ENCODE results near the gene TEX22.

Gene TEX22

GRCh38 chr14:105427936-105428485, 29.7 kb downstream of the TEX22 start:
- Histone ChIP-seq H3K36me3 (ENCODE audit: insufficient read depth, low read length) (peaks cover 19% of the 10 kb centered on the region; the same call in 1 of the 2 replicates), H3K27me3 (ENCODE audit: insufficient read depth, low read length, poor library complexity, severe bottlenecking) (no peaks in the 10 kb centered on the region), H3K4me3 (ENCODE audit: low read length, poor library complexity, severe bottlenecking) (no peak overlapping the region), H3K4me1 (ENCODE audit: insufficient read depth, low read length, poor library complexity, severe bottlenecking) (peaks cover 6% of the 10 kb centered on the region), H2AFZ (ENCODE audit: low read length) (no peak overlapping the region), H3K9me3 (ENCODE audit: insufficient read depth, low read depth, low read length) (no peaks in the 10 kb centered on the region), H3F3A (ENCODE audit: low read depth) (no peaks in the 10 kb centered on the region), H4K20me1 (ENCODE audit: insufficient read depth, low read length, poor library complexity, severe bottlenecking) (peaks cover 69% of the 10 kb centered on the region), H3K9ac (ENCODE audit: low read depth, low read length, poor library complexity, severe bottlenecking) (no peak overlapping the region), H3K4me2 (ENCODE audit: low read depth, low read length, poor library complexity, severe bottlenecking) (no peak overlapping the region), H3K9me2 (replicated peaks; ENCODE audit: low read depth, low read length) (no peaks in the 10 kb centered on the region), H3K79me2 (ENCODE audit: insufficient read depth, low read length) (peaks cover 92% of the 10 kb centered on the region)
- TF ChIP-seq, protein P1, sequence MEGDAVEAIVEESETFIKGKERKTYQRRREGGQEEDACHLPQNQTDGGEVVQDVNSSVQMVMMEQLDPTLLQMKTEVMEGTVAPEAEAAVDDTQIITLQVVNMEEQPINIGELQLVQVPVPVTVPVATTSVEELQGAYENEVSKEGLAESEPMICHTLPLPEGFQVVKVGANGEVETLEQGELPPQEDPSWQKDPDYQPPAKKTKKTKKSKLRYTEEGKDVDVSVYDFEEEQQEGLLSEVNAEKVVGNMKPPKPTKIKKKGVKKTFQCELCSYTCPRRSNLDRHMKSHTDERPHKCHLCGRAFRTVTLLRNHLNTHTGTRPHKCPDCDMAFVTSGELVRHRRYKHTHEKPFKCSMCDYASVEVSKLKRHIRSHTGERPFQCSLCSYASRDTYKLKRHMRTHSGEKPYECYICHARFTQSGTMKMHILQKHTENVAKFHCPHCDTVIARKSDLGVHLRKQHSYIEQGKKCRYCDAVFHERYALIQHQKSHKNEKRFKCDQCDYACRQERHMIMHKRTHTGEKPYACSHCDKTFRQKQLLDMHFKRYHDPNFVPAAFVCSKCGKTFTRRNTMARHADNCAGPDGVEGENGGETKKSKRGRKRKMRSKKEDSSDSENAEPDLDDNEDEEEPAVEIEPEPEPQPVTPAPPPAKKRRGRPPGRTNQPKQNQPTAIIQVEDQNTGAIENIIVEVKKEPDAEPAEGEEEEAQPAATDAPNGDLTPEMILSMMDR (conservative IDR thresholded peaks at IDR 0.05; ENCODE audit: low read length), result no peak
- TF ChIP-seq EZH2phosphoT487 (IDR thresholded peaks at IDR 0.05; ENCODE audit: borderline replicate concordance), result no peak

- Histone ChIP-seq H3K79me2 (ENCODE audit: insufficient read depth, low read length) (peaks cover 92% of the 10 kb centered on the region), H3K9me3 (ENCODE audit: insufficient read depth, low read depth, low read length) (no peaks in the 10 kb centered on the region), H3K9me2 (replicated peaks; ENCODE audit: low read depth, low read length) (no peaks in the 10 kb centered on the region), H3K4me2 (ENCODE audit: low read depth, low read length, poor library complexity, severe bottlenecking) (no peak overlapping the region), H4K20me1 (ENCODE audit: insufficient read depth, low read length, poor library complexity, severe bottlenecking) (peaks cover 61% of the 10 kb centered on the region), H3F3A (ENCODE audit: low read depth) (no peaks in the 10 kb centered on the region), H3K9ac (ENCODE audit: low read depth, low read length, poor library complexity, severe bottlenecking) (no peak overlapping the region), H3K36me3 (ENCODE audit: insufficient read depth, low read length) (peaks cover 19% of the 10 kb centered on the region; the same call in 1 of the 2 replicates), H2AFZ (ENCODE audit: low read length) (no peak overlapping the region), H3K4me1 (ENCODE audit: insufficient read depth, low read length, poor library complexity, severe bottlenecking) (no peaks in the 10 kb centered on the region), H3K27me3 (ENCODE audit: insufficient read depth, low read length, poor library complexity, severe bottlenecking) (no peaks in the 10 kb centered on the region), H3K4me3 (ENCODE audit: low read length, poor library complexity, severe bottlenecking) (no peak overlapping the region)
- TF ChIP-seq, protein P1 (conservative IDR thresholded peaks at IDR 0.05; ENCODE audit: low read length), result no peak
These were observed 31.7 kb downstream of the TEX22 start for GRCh38 chr14:105430042-105430441.

- no peaks in the 10 kb centered on the region for H3K27me3 ChIP-seq (ENCODE audit: insufficient read depth, low read length, poor library complexity, severe bottlenecking)
- peaks cover 19% of the 10 kb centered on the region; the same call in 1 of the 2 replicates for H3K36me3 ChIP-seq (ENCODE audit: insufficient read depth, low read length)
- H3K9me3 ChIP-seq (ENCODE audit: insufficient read depth, low read depth, low read length), result no peaks in the 10 kb centered on the region
- H3K9ac ChIP-seq (ENCODE audit: low read depth, low read length, poor library complexity, severe bottlenecking), result no peak overlapping the region
- no peaks in the 10 kb centered on the region for H3K4me1 ChIP-seq (ENCODE audit: insufficient read depth, low read length, poor library complexity, severe bottlenecking)
- H3K4me2 ChIP-seq (ENCODE audit: low read depth, low read length, poor library complexity, severe bottlenecking), result no peak overlapping the region
- no peaks in the 10 kb centered on the region for H3K9me2 ChIP-seq (replicated peaks; ENCODE audit: low read depth, low read length)
- H3F3A ChIP-seq (ENCODE audit: low read depth), result no peaks in the 10 kb centered on the region
- no peak for TF ChIP-seq EZH2phosphoT487 (IDR thresholded peaks at IDR 0.05; ENCODE audit: borderline replicate concordance)
- TF ChIP-seq, protein P1 (conservative IDR thresholded peaks at IDR 0.05; ENCODE audit: low read length), result no peak
- H3K4me3 ChIP-seq (ENCODE audit: low read length, poor library complexity, severe bottlenecking), result no peak overlapping the region
- no peak overlapping the region for H2AFZ ChIP-seq (ENCODE audit: low read length)
- H4K20me1 ChIP-seq (ENCODE audit: insufficient read depth, low read length, poor library complexity, severe bottlenecking), result peaks cover 61% of the 10 kb centered on the region
- peaks cover 92% of the 10 kb centered on the region for H3K79me2 ChIP-seq (ENCODE audit: insufficient read depth, low read length)
These were observed 32.2 kb downstream of the TEX22 start for GRCh38 chr14:105430565-105430964.

Data from Loucy (cell line).